A673 (cell line): ENCODE data around the gene OPN1SW. TPM values are rescaled to one million over a fixed set of nuclear protein-coding genes. Genes with fewer than 3 reads are reported as not detected.

Experiments used
- BruUV-seq: library from RNA; stranded (reverse); fragments of 400-500 nt; replicated peaks from 2 replicates; lab custom pipeline; 2021; lab: Mats Ljungman, UMichigan
- CTCF ChIA-PET: fragments of 300-600 bp; sonication (Branson Sonifier 250); formaldehyde crosslinking; loops from one replicate; lab custom pipeline; 2022; ENCODE audit warnings: antibody characterized with exemption; lab: Charles Lee
- POLR2A ChIA-PET: fragments of 300-600 bp; sonication (Branson Sonifier 250); formaldehyde crosslinking; loops from one replicate; lab custom pipeline; 2022; ENCODE audit warnings: antibody characterized with exemption; ENCODE audit not compliant: low non-redundant PET; lab: Charles Lee
- DNase-seq: peaks from one replicate; pipeline ENCODE4 v3.0.0-alpha.2; 2015; ENCODE audit warnings: low spot score
- H3K27ac ChIP-seq: fragments of 200-600 bp; sonication (generic); 2 replicates; pipeline ENCODE4 v1.5.1; 2016; ENCODE audit warnings: mixed run types, low read depth, mild to moderate bottlenecking, mixed read lengths, antibody characterized with exemption, low read length; ENCODE audit not compliant: poor library complexity, severe bottlenecking
- H3K27me3 ChIP-seq: fragments of 200-600 bp; sonication (generic); replicated peaks from 2 replicates; pipeline ENCODE4 v1.6.1; 2017; ENCODE audit warnings: mixed run types, low read depth, mild to moderate bottlenecking, mixed read lengths, antibody characterized with exemption, low read length; ENCODE audit not compliant: insufficient read depth, poor library complexity
- H3K36me3 ChIP-seq: fragments of 200-600 bp; sonication (generic); 2 replicates; pipeline ENCODE4 v1.6.1; 2016; ENCODE audit warnings: mixed run types, mild to moderate bottlenecking, mixed read lengths, antibody characterized with exemption, low read length; ENCODE audit not compliant: insufficient read depth, poor library complexity, severe bottlenecking
- H3K4me1 ChIP-seq: fragments of 200-600 bp; sonication (generic); 2 replicates; pipeline ENCODE4 v1.6.1; 2017; ENCODE audit warnings: mixed run types, mild to moderate bottlenecking, mixed read lengths, antibody characterized with exemption, low read length; ENCODE audit not compliant: insufficient read depth, poor library complexity, severe bottlenecking
- H3K4me3 ChIP-seq: fragments of 200-600 bp; sonication (generic); 2 replicates; pipeline ENCODE4 v1.5.1; 2016; ENCODE audit warnings: low read depth, mixed run types, mild to moderate bottlenecking, mixed read lengths, low read length; ENCODE audit not compliant: poor library complexity, severe bottlenecking
- H3K9me3 ChIP-seq: fragments of 200-600 bp; sonication (generic); 2 replicates; pipeline ENCODE4 v1.6.1; 2016; ENCODE audit warnings: mixed run types, low read depth, mild to moderate bottlenecking, mixed read lengths, antibody characterized with exemption, low read length; ENCODE audit not compliant: poor library complexity, severe bottlenecking
- EZH2 ChIP-seq: fragments of 200-600 bp; sonication (generic); IDR thresholded peaks from 2 replicates; pipeline ENCODE4 v1.6.1; 2017; ENCODE audit warnings: borderline replicate concordance, low read depth, mild to moderate bottlenecking, mixed read lengths, antibody characterized with exemption, low read length; ENCODE audit not compliant: poor library complexity, severe bottlenecking
- intact Hi-C: fragments of 100-400 bp; cut with micrococcal nuclease; formaldehyde crosslinking; loops from one replicate; pipeline ENCODE4 v1.10.0; 2022; ENCODE audit not compliant: unreplicated experiment
- total RNA-seq: library from RNA; stranded (reverse); gene quantifications from 2 replicates; pipeline ENCODE4 v1.2.3, GENCODE V29; 2021
- TF ChIP-seq, protein P1 (sequence below): fragments of 300-800, 200-600 bp; sonication (generic); conservative IDR thresholded peaks from 2 replicates; pipeline ENCODE4 v1.5.1; 2017; ENCODE audit warnings: low read depth, mild to moderate bottlenecking, antibody characterized with exemption, low read length, moderate library complexity, mixed read lengths

OPN1SW gene
- total RNA-seq, 1 experiment from 2014 or later: not detected

DNA sequence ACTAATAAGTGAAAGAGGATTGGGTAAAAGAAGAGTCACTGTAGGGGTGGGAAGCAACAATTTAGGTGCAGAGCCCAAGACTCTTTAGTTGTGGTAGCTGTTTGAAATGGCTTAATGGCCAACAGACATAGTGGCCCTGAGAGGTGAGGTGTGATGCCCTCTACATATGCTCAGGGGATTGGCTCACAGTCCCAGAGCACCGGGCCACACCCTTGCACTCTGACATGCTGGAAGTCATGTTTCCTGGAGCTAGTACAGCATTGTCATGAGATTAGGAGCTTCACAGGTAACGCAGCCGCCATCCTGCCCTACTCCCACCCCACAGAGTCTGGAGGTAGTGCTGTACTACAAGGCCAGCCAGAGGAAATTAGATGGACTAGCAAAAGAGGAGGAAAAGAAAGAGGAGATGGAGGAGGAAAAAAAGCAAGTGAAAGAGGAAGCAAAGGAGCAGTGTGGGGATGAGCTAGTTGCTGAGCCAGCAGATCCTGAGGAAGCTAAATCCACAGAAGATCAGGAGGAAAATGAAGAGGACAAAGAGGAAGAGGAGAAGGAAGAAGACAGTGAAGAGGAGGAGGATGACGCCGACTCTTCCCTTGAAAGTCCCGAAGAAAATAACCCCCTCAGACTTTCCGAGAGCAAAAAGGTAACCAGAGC, 39.8 kb upstream of the OPN1SW start:
- no peak for TF ChIP-seq EZH2
- TF ChIP-seq, protein P1, sequence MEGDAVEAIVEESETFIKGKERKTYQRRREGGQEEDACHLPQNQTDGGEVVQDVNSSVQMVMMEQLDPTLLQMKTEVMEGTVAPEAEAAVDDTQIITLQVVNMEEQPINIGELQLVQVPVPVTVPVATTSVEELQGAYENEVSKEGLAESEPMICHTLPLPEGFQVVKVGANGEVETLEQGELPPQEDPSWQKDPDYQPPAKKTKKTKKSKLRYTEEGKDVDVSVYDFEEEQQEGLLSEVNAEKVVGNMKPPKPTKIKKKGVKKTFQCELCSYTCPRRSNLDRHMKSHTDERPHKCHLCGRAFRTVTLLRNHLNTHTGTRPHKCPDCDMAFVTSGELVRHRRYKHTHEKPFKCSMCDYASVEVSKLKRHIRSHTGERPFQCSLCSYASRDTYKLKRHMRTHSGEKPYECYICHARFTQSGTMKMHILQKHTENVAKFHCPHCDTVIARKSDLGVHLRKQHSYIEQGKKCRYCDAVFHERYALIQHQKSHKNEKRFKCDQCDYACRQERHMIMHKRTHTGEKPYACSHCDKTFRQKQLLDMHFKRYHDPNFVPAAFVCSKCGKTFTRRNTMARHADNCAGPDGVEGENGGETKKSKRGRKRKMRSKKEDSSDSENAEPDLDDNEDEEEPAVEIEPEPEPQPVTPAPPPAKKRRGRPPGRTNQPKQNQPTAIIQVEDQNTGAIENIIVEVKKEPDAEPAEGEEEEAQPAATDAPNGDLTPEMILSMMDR: no peak
- Histone ChIP-seq H3K4me3 (no peak overlapping the region), H3K27ac (no peak overlapping the region), H3K4me1 (peaks cover 18% of the 10 kb centered on the region), H3K36me3 (no peaks in the 10 kb centered on the region), H3K27me3 (no peaks in the 10 kb centered on the region), H3K9me3 (no peaks in the 10 kb centered on the region)
- intact Hi-C loops: no loop called here
- no TSS peak for BruUV-seq
- ChIA-PET CTCF (no interaction called here), POLR2A (no interaction called here)
- DNase-seq: no peak

DNA sequence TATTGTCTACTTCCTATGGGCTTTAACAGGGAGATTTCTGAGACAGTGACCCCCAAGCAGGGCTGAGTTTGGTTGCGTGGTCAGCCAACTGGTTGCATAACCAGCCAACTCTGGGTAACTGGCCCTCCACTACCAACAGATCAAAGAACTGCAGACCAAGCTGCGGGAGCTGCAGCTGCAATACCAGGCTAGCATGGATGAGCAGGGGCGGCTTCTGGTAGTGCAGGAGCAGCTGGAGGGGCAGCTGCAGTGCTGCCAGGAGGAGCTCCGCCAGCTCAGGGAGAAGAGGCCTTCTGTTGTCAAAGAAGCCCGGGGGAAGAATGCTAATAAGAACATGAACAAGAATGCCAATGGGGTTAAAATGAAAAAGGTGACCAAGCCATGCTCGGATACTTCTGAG, 38.9 kb upstream of the OPN1SW start:
- intact Hi-C loops: no loop called here
- POLR2A ChIA-PET: no interaction called here

DNA sequence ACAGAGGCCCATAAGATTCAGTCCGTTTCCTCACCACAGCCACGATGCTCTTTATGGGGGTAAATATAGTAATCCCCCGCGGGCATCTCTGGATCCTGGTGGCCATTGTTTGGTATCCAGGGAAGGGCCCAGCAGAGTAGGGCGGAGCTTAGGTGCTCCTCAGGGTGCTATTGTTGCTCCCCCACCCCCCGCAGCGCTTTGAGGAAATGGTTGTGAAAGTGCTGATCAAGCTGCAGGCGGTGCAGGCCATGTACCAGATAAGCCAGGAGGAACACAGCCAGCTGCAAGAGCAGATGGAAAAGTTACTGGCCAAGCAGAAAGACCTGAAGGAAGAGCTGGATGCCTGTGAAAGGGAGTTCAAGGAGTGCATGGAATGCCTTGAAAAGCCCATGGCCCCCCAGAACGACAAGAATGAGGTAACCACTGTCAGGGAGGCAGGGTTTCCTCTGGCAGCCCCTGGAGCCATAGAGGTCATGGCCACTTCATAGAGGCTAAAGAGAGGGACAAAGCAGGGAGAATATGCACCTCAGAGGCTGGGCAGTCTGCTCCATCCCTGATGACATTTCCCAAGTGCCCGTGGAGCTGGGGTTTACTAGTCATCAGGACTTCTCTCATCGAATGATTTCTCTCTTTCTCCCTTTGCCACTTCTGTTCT, 37.0 kb upstream of the OPN1SW start:
- no TSS peak for BruUV-seq
- H3K9me3 ChIP-seq: no peaks in the 10 kb centered on the region
- H3K27ac ChIP-seq: no peak overlapping the region
- H3K4me3 ChIP-seq: no peak overlapping the region
- H3K27me3 ChIP-seq: no peaks in the 10 kb centered on the region
- H3K4me1 ChIP-seq: peaks cover 18% of the 10 kb centered on the region
- intact Hi-C loops: no loop called here
- CTCF ChIA-PET: interaction anchor here (1.5 kb wide), 1 partner anchor 30 kb away, joined by 4 read pairs; no protein-coding TSS in a partner anchor
- POLR2A ChIA-PET: interaction anchor here (0.6 kb wide), 1 partner anchor 178 kb away, joined by 3 read pairs; no protein-coding TSS in a partner anchor
- DNase-seq: peak; percentile 92
- no peak for TF ChIP-seq EZH2
- TF ChIP-seq, protein P1: no peak
- no peaks in the 10 kb centered on the region for H3K36me3 ChIP-seq

More for the DNA sequence above, 38.9 kb upstream of the OPN1SW start:
- CTCF ChIA-PET: no interaction called here
- DNase-seq: no peak
- Histone ChIP-seq H3K4me1 (peaks cover 18% of the 10 kb centered on the region), H3K27ac (no peak overlapping the region), H3K36me3 (no peaks in the 10 kb centered on the region), H3K9me3 (no peaks in the 10 kb centered on the region), H3K27me3 (no peaks in the 10 kb centered on the region), H3K4me3 (no peak overlapping the region)
- no TSS peak for BruUV-seq
- TF ChIP-seq, protein P1: no peak
- no peak for TF ChIP-seq EZH2
